Measurements from ENCODE around the gene PDZD4.

Gene PDZD4

GRCh38 chrX:153812220-153812619 is 18.1 kb downstream of the PDZD4 start:
- no peak for DNase-seq (ENCODE audit: low read depth in 2 of 2)

GRCh38 chrX:153807976-153808375 is 22.4 kb downstream of the PDZD4 start:
- DNase-seq (ENCODE audit: low read depth in 2 of 2) = no peak

GRCh38 chrX:153806999-153807575 is 23.3 kb downstream of the PDZD4 start:
- no peak for DNase-seq (ENCODE audit: low read depth in 2 of 2)

- no peak for DNase-seq (ENCODE audit: low read depth in 2 of 2)
Measured at GRCh38 chrX:153805436-153805835, 24.9 kb downstream of the PDZD4 start.

GRCh38 chrX:153804621-153805020 is 25.7 kb downstream of the PDZD4 start:
- no peak for DNase-seq (ENCODE audit: low read depth in 2 of 2)

- DNase-seq (ENCODE audit: low read depth in 2 of 2) = no peak
Measured at GRCh38 chrX:153804100-153804595, 26.2 kb downstream of the PDZD4 start.

GRCh38 chrX:153803211-153804099 is 26.9 kb downstream of the PDZD4 start:
- DNase-seq (ENCODE audit: low read depth in 2 of 2) = no peak

- DNase-seq (ENCODE audit: low read depth in 2 of 2) = no peak
Measured at GRCh38 chrX:153802513-153803045, 27.8 kb downstream of the PDZD4 start.

GRCh38 chrX:153801669-153802068 is 28.7 kb downstream of the PDZD4 start:
- DNase-seq (ENCODE audit: low read depth in 2 of 2) = no peak

GRCh38 chrX:153800746-153801145 is 29.6 kb downstream of the PDZD4 start:
- no peak for DNase-seq (ENCODE audit: low read depth in 2 of 2)

- DNase-seq (ENCODE audit: low read depth in 2 of 2) = no peak
Measured at GRCh38 chrX:153800177-153800722, 30.1 kb downstream of the PDZD4 start.

GRCh38 chrX:153799326-153799725 is 31.0 kb downstream of the PDZD4 start:
- DNase-seq (ENCODE audit: low read depth in 2 of 2) = no peak

- no peak for DNase-seq (ENCODE audit: low read depth in 2 of 2)
Measured at GRCh38 chrX:153797415-153798015, 32.8 kb downstream of the PDZD4 start.

- no peak for DNase-seq (ENCODE audit: low read depth in 2 of 2)
Measured at GRCh38 chrX:153794897-153795816, 35.2 kb downstream of the PDZD4 start.

GRCh38 chrX:153794018-153794896 is 36.1 kb downstream of the PDZD4 start, which contains the start of the genes IDH3G and SSR4:
Gene IDH3G, minus strand, starts transcription at chrX:153794375. Its CDS starts 49 bp downstream, at chrX:153794326.
Gene SSR4, plus strand, starts transcription at chrX:153794668. Its CDS starts 20 bp downstream, at chrX:153794688.
- DNase-seq (ENCODE audit: low read depth in 2 of 2) = peak; percentile 84 to 87

GRCh38 chrX:153793291-153793690 is 37.1 kb downstream of the PDZD4 start:
- DNase-seq (ENCODE audit: low read depth in 2 of 2) = no peak

- DNase-seq (ENCODE audit: low read depth in 2 of 2) = no peak
Measured at GRCh38 chrX:153792368-153792767, 38.0 kb downstream of the PDZD4 start.

GRCh38 chrX:153791104-153791852 is 39.1 kb downstream of the PDZD4 start:
- no peak for DNase-seq (ENCODE audit: low read depth in 2 of 2)

GRCh38 chrX:153789654-153790053 is 40.7 kb downstream of the PDZD4 start:
- DNase-seq (ENCODE audit: low read depth in 2 of 2) = no peak
